Astrocyte of the hippocampus (primary cell): ENCODE measurements around the gene LEFTY2.
"Not testable (repeated sequence)": the region's sequence is repeated elsewhere in the genome, so short reads cannot be mapped to it uniquely, and the experiment has no call there.

Source experiments
- DNase-seq: peaks from one replicate; pipeline ENCODE4 v3.0.0; 2011; ENCODE audit warnings: low read depth, low spot score

LEFTY2 gene

GRCh38 chr1:225906467-225906866, 34.6 kb downstream of the LEFTY2 start:
- DNase-seq: no peak

- no peak for DNase-seq
These were observed 37.4 kb downstream of the LEFTY2 start for GRCh38 chr1:225903623-225904022.

- DNase-seq: no peak
These were observed 41.7 kb downstream of the LEFTY2 start for GRCh38 chr1:225899044-225899925.

- no peak for DNase-seq
These were observed 43.2 kb downstream of the LEFTY2 start for GRCh38 chr1:225897595-225898514.

- DNase-seq: peak; percentile 66
These were observed 44.0 kb downstream of the LEFTY2 start for GRCh38 chr1:225896937-225897549.

GRCh38 chr1:225896494-225896893, 44.5 kb downstream of the LEFTY2 start:
- no peak for DNase-seq

GRCh38 chr1:225892307-225892706, 48.7 kb downstream of the LEFTY2 start:
- no peak for DNase-seq

GRCh38 chr1:225891229-225891972, 49.6 kb downstream of the LEFTY2 start:
- no peak for DNase-seq

GRCh38 chr1:225890346-225891228, 50.4 kb downstream of the LEFTY2 start:
- DNase-seq: no peak

GRCh38 chr1:225889743-225890142, 51.3 kb downstream of the LEFTY2 start:
- DNase-seq: no peak

GRCh38 chr1:225888898-225889601, 52.0 kb downstream of the LEFTY2 start, which contains the start of gene LEFTY1:
Gene LEFTY1, minus strand, starts transcription at chr1:225889146. Its CDS starts 80 bp downstream, at chr1:225889066.
- DNase-seq: no peak

- DNase-seq: no peak
These were observed 52.6 kb downstream of the LEFTY2 start for GRCh38 chr1:225888289-225888897.

- not testable (repeated sequence) for DNase-seq
These were observed 53.3 kb downstream of the LEFTY2 start for GRCh38 chr1:225887554-225888288.

- DNase-seq: no peak
These were observed 54.0 kb downstream of the LEFTY2 start for GRCh38 chr1:225887030-225887314.
